Subcutaneous abdominal adipose tissue (tissue), 5 donors: Measurements from ENCODE around the gene ZC3H13.
"Not testable (repeated sequence)": the region's sequence is repeated elsewhere in the genome, so short reads cannot be mapped to it uniquely, and the experiment has no call there.

Experiments
- H3K27ac ChIP-seq: one replicate; pipeline ENCODE4 v1.7.0; 2013; ENCODE audit warnings: low read depth, mild to moderate bottlenecking, inconsistent platforms, low read length, moderate library complexity
- H3K27me3 ChIP-seq, 5 donors: one replicate each; pipeline ENCODE4 v1.7.0; 2013; ENCODE audit warnings: low read length in 5 of 5, inconsistent platforms in 1 of 5; ENCODE audit not compliant: control insufficient read depth in 5 of 5, insufficient read depth in 4 of 5
- H3K36me3 ChIP-seq, 5 donors: one replicate each; pipeline ENCODE4 v1.7.0; 2013; ENCODE audit warnings: low read length in 5 of 5; ENCODE audit not compliant: control insufficient read depth in 5 of 5, insufficient read depth in 5 of 5
- H3K4me1 ChIP-seq, 5 donors: one replicate each; pipeline ENCODE4 v1.7.0; 2013; ENCODE audit warnings: low read length in 5 of 5, mild to moderate bottlenecking in 3 of 5, moderate library complexity in 1 of 5; ENCODE audit not compliant: control insufficient read depth in 5 of 5, insufficient read depth in 5 of 5
- H3K4me3 ChIP-seq, 5 donors: one replicate each; pipeline ENCODE4 v1.7.0; 2013; ENCODE audit warnings: low read length in 5 of 5, low read depth in 1 of 5
- H3K9ac ChIP-seq, 5 donors: one replicate each; pipeline ENCODE4 v1.7.0; 2013; ENCODE audit warnings: low read length in 5 of 5, mild to moderate bottlenecking in 4 of 5, moderate library complexity in 3 of 5
- H3K9me3 ChIP-seq, 5 donors: one replicate each; pipeline ENCODE4 v1.7.0; 2013; ENCODE audit warnings: low read length in 5 of 5; ENCODE audit not compliant: control insufficient read depth in 5 of 5
- donor health status: healthy.
- donor health status: healthy.
- donor health status: healthy.
- donor health status: healthy.
- donor health status: healthy.

ZC3H13 gene

GRCh38 chr13:45989607-45990006 is 62.9 kb downstream of the ZC3H13 start:
- no peak overlapping the region for H3K9ac ChIP-seq
- H3K27ac ChIP-seq, result no peak overlapping the region
- H3K4me3 ChIP-seq, result no peak overlapping the region
- H3K27me3 ChIP-seq, result no peaks in the 10 kb centered on the region
- H3K4me1 ChIP-seq, result peaks cover 0 to 16% (median 10%) of the 10 kb centered on the region in 5 donors
- peaks cover 21 to 44% (median 34%) of the 10 kb centered on the region in 5 donors for H3K36me3 ChIP-seq
- H3K9me3 ChIP-seq, result no peaks in the 10 kb centered on the region

- H3K9ac ChIP-seq, H3K9me3 ChIP-seq, H3K4me1 ChIP-seq, H3K27ac ChIP-seq, H3K4me3 ChIP-seq, H3K27me3 ChIP-seq: not testable (repeated sequence)
- H3K36me3 ChIP-seq, result peaks cover 16 to 52% (median 29%) of the 10 kb centered on the region in 5 donors
Observed at GRCh38 chr13:45981127-45981526, 71.4 kb downstream of the ZC3H13 start.

GRCh38 chr13:45975337-45975736 is 77.2 kb downstream of the ZC3H13 start:
- H3K9me3 ChIP-seq, result no peaks in the 10 kb centered on the region
- H3K27me3 ChIP-seq, result no peaks in the 10 kb centered on the region
- H3K9ac ChIP-seq, result no peak overlapping the region
- H3K4me1 ChIP-seq, result no peaks in the 10 kb centered on the region
- no peak overlapping the region for H3K4me3 ChIP-seq
- peaks cover 34 to 60% (median 45%) of the 10 kb centered on the region in 5 donors for H3K36me3 ChIP-seq
- no peak overlapping the region for H3K27ac ChIP-seq

- Histone ChIP-seq H3K27me3 (no peaks in the 10 kb centered on the region), H3K9ac (no peak overlapping the region), H3K4me3 (no peak overlapping the region), H3K36me3 (peaks cover 38 to 67% (median 46%) of the 10 kb centered on the region in 5 donors), H3K9me3 (no peaks in the 10 kb centered on the region), H3K4me1 (no peaks in the 10 kb centered on the region), H3K27ac (no peak overlapping the region)
Observed at GRCh38 chr13:45974500-45974899, 78.0 kb downstream of the ZC3H13 start.

- Histone ChIP-seq H3K4me1 (no peaks in the 10 kb centered on the region), H3K27ac (no peak overlapping the region), H3K9ac (no peak overlapping the region), H3K4me3 (no peak overlapping the region), H3K9me3 (no peaks in the 10 kb centered on the region), H3K27me3 (no peaks in the 10 kb centered on the region), H3K36me3 (peaks cover 52 to 78% (median 64%) of the 10 kb centered on the region in 5 donors)
Observed at GRCh38 chr13:45967589-45967988, 85.0 kb downstream of the ZC3H13 start.

GRCh38 chr13:45966715-45967114 is 85.8 kb downstream of the ZC3H13 start:
- Histone ChIP-seq H3K9ac (no peak overlapping the region), H3K9me3 (no peaks in the 10 kb centered on the region), H3K4me1 (no peaks in the 10 kb centered on the region), H3K36me3 (peaks cover 45 to 75% (median 62%) of the 10 kb centered on the region in 5 donors), H3K27ac (no peak overlapping the region), H3K4me3 (no peak overlapping the region), H3K27me3 (no peaks in the 10 kb centered on the region)

GRCh38 chr13:45961468-45961867 is 91.1 kb downstream of the ZC3H13 start:
- Histone ChIP-seq H3K4me3 (no peak overlapping the region), H3K36me3 (peaks cover 33 to 56% (median 48%) of the 10 kb centered on the region in 5 donors), H3K4me1 (no peaks in the 10 kb centered on the region)

GRCh38 chr13:45954836-45955800 is 97.4 kb downstream of the ZC3H13 start:
- Histone ChIP-seq H3K4me3 (no peak overlapping the region), H3K36me3 (peaks cover 19 to 31% (median 26%) of the 10 kb centered on the region in 5 donors), H3K4me1 (peaks cover 0 to 4% (median 0%) of the 10 kb centered on the region in 5 donors), H3K27me3 (no peaks in the 10 kb centered on the region), H3K27ac (no peak overlapping the region), H3K9ac (no peak overlapping the region), H3K9me3 (no peaks in the 10 kb centered on the region)

More at GRCh38 chr13:45961468-45961867, 91.1 kb downstream of the ZC3H13 start:
- Histone ChIP-seq H3K27me3 (no peaks in the 10 kb centered on the region), H3K9me3 (no peaks in the 10 kb centered on the region), H3K27ac (no peak overlapping the region), H3K9ac (no peak overlapping the region)

- H3K27ac ChIP-seq, result no peak overlapping the region
- H3K4me3 ChIP-seq, result no peak overlapping the region
- H3K9me3 ChIP-seq, result no peaks in the 10 kb centered on the region
- peaks cover 0 to 6% (median 2%) of the 10 kb centered on the region in 5 donors for H3K4me1 ChIP-seq
- H3K36me3 ChIP-seq, result peaks cover 15 to 24% (median 21%) of the 10 kb centered on the region in 5 donors
- H3K9ac ChIP-seq, result no peak overlapping the region
- H3K27me3 ChIP-seq, result no peaks in the 10 kb centered on the region
Observed at GRCh38 chr13:45953082-45953481, 99.5 kb downstream of the ZC3H13 start.

- Histone ChIP-seq H3K4me3 (no peak overlapping the region), H3K9me3 (no peaks in the 10 kb centered on the region), H3K27me3 (no peaks in the 10 kb centered on the region), H3K9ac (no peak overlapping the region), H3K27ac (no peak overlapping the region), H3K4me1 (peaks cover 0 to 6% (median 2%) of the 10 kb centered on the region in 5 donors), H3K36me3 (peaks cover 3 to 10% (median 9%) of the 10 kb centered on the region in 5 donors)
Observed at GRCh38 chr13:45951724-45952123, 100.8 kb downstream of the ZC3H13 start.
